Thoracic aorta (tissue), 2 donors: ENCODE measurements around the gene ANAPC2. TPM values are rescaled to one million over a fixed set of nuclear protein-coding genes. Genes with fewer than 3 reads are reported as not detected.

Experiments used
- ATAC-seq: fragments of 150-250 bp; one replicate; pipeline ENCODE4 v1.8.0; 2017; ENCODE audit warnings: low read depth; ENCODE audit not compliant: insufficient number of reproducible peaks, low FRiP score
- DNase-seq: peaks from one replicate; pipeline ENCODE4 v3.0.0-alpha.2; 2020; ENCODE audit warnings: low spot score
- H3K27ac ChIP-seq, 2 donors: fragments of 200-600 bp; sonication (generic); 1 replicate in 1 of 2; 2 replicates in 1 of 2; pipeline ENCODE4 v1.5.1; 2016; ENCODE audit warnings: mild to moderate bottlenecking in 2 of 2, moderate library complexity in 2 of 2
- H3K27me3 ChIP-seq: fragments of 200-600 bp; sonication (generic); replicated peaks from 2 replicates; pipeline ENCODE4 v1.6.0; 2016; ENCODE audit warnings: mild to moderate bottlenecking; ENCODE audit not compliant: insufficient read depth
- H3K36me3 ChIP-seq: fragments of 200-600 bp; sonication (generic); one replicate; pipeline ENCODE4 v1.5.1; 2016
- H3K4me1 ChIP-seq, 2 donors: fragments of 200-600 bp; sonication (generic); 1 replicate in 1 of 2; 2 replicates in 1 of 2; pipeline versions ENCODE4 v1.5.1 to v1.6.0; 2016; ENCODE audit warnings: low read depth in 2 of 2, mild to moderate bottlenecking in 1 of 2; ENCODE audit not compliant: control insufficient read depth in 1 of 2
- H3K4me3 ChIP-seq: fragments of 200-600 bp; sonication (generic); 2 replicates; pipeline ENCODE4 v1.5.1; 2016; ENCODE audit warnings: mild to moderate bottlenecking
- H3K9me3 ChIP-seq: fragments of 200-600 bp; sonication (generic); 2 replicates; pipeline ENCODE4 v1.5.1; 2016
- CTCF ChIP-seq: fragments of 200-600 bp; sonication (generic); IDR thresholded peaks from one replicate; pipeline ENCODE4 v1.5.1; 2019; ENCODE audit warnings: antibody characterized with exemption
- total RNA-seq, 2 donors: library from RNA; depleted of rRNA; stranded (reverse); fragments of >200 nt; gene quantifications; one replicate each; pipeline versions ENCODE4 v1.1.0 to v1.2.3, GENCODE V29; 2016

ANAPC2 gene
- total RNA-seq, 2 donors from 2014 or later, result 25.2 to 43.0 TPM

- Histone ChIP-seq H3K9me3 (no peaks in the 10 kb centered on the region), H3K36me3 (no peaks in the 10 kb centered on the region), H3K27ac (no peak overlapping the region), H3K4me3 (no peak overlapping the region), H3K4me1 (peaks cover 7 to 21% of the 10 kb centered on the region in 2 donors), H3K27me3 (peaks cover 21% of the 10 kb centered on the region)
- no peak for DNase-seq
- TF ChIP-seq CTCF, result no peak
- ATAC-seq, result no peak
Measured at GRCh38 chr9:137170486-137171148, 17.7 kb downstream of the ANAPC2 start.

- Histone ChIP-seq H3K9me3 (no peaks in the 10 kb centered on the region), H3K4me3 (peak within 1 kb of the TSS; percentile 60), H3K36me3 (no peaks in the 10 kb centered on the region), H3K27me3 (peaks cover 22% of the 10 kb centered on the region), H3K27ac (no peak within 1 kb of the TSS), H3K4me1 (peaks cover 7 to 21% of the 10 kb centered on the region in 2 donors)
- ATAC-seq (no peak), DNase-seq (no peak)
- no peak for TF ChIP-seq CTCF
Measured at GRCh38 chr9:137169896-137170358, 18.4 kb downstream of the ANAPC2 start, which contains the start of gene LRRC26. TSS of gene LRRC26 (minus strand) at chr9:137170051. CDS start at chr9:137169943, 108 bp downstream.

GRCh38 chr9:137168904-137169856 is 19.2 kb downstream of the ANAPC2 start:
- Histone ChIP-seq H3K27ac (no peak overlapping the region), H3K27me3 (peaks cover 22% of the 10 kb centered on the region)
- ATAC-seq, result no peak

GRCh38 chr9:137168573-137168903 is 19.8 kb downstream of the ANAPC2 start:
- no peaks in the 10 kb centered on the region for H3K9me3 ChIP-seq
- peaks cover 22% of the 10 kb centered on the region for H3K27me3 ChIP-seq
- TF ChIP-seq CTCF, result no peak
- no peak overlapping the region for H3K27ac ChIP-seq
- ATAC-seq (no peak), DNase-seq (no peak)
- H3K36me3 ChIP-seq, result no peaks in the 10 kb centered on the region
- peak overlapping the region; percentile 60 for H3K4me3 ChIP-seq
- peaks cover 7 to 22% of the 10 kb centered on the region in 2 donors for H3K4me1 ChIP-seq

More at GRCh38 chr9:137168904-137169856, 19.2 kb downstream of the ANAPC2 start:
- Histone ChIP-seq H3K9me3 (no peaks in the 10 kb centered on the region), H3K36me3 (no peaks in the 10 kb centered on the region), H3K4me1 (peaks cover 7 to 21% of the 10 kb centered on the region in 2 donors), H3K4me3 (peak overlapping the region; percentile 60)
- DNase-seq, result no peak
- no peak for TF ChIP-seq CTCF
